ENCODE data around the gene ZDHHC16. TPM values are rescaled to one million over a fixed set of nuclear protein-coding genes. Genes with fewer than 3 reads are reported as not detected.
"Not testable (repeated sequence)": the region's sequence is repeated elsewhere in the genome, so short reads cannot be mapped to it uniquely, and the experiment has no call there.

ZDHHC16 gene
- total RNA-seq, 4 donors from 2014 or later = 25.6 to 38.3 (median 28.4) TPM

- no peaks in the 10 kb centered on the region for H3K36me3 ChIP-seq
- peaks cover 0 to 23% (median 7%) of the 10 kb centered on the region in 4 donors for H3K4me1 ChIP-seq
- H3K4me3 ChIP-seq = no peak overlapping the region
- TF ChIP-seq, protein P1, sequence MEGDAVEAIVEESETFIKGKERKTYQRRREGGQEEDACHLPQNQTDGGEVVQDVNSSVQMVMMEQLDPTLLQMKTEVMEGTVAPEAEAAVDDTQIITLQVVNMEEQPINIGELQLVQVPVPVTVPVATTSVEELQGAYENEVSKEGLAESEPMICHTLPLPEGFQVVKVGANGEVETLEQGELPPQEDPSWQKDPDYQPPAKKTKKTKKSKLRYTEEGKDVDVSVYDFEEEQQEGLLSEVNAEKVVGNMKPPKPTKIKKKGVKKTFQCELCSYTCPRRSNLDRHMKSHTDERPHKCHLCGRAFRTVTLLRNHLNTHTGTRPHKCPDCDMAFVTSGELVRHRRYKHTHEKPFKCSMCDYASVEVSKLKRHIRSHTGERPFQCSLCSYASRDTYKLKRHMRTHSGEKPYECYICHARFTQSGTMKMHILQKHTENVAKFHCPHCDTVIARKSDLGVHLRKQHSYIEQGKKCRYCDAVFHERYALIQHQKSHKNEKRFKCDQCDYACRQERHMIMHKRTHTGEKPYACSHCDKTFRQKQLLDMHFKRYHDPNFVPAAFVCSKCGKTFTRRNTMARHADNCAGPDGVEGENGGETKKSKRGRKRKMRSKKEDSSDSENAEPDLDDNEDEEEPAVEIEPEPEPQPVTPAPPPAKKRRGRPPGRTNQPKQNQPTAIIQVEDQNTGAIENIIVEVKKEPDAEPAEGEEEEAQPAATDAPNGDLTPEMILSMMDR (IDR thresholded peaks at IDR 0.05) = no peak
- TF ChIP-seq POLR2A (IDR thresholded peaks at IDR 0.05) = no peak
- no peak for DNase-seq
- no peaks in the 10 kb centered on the region for H3K9me3 ChIP-seq
- no peaks in the 10 kb centered on the region for H3K27me3 ChIP-seq
- no peak overlapping the region for H3K27ac ChIP-seq
These were observed 41.9 kb upstream of the ZDHHC16 start for GRCh38 chr10:97404044-97404443.

- no peak for DNase-seq
- H3K9me3 ChIP-seq = no peaks in the 10 kb centered on the region
- H3K27me3 ChIP-seq = no peaks in the 10 kb centered on the region
- TF ChIP-seq, protein P1 (IDR thresholded peaks at IDR 0.05) = no peak
- TF ChIP-seq POLR2A (IDR thresholded peaks at IDR 0.05) = no peak
- H3K36me3 ChIP-seq = no peaks in the 10 kb centered on the region
- peaks cover 0 to 12% (median 0%) of the 10 kb centered on the region in 4 donors for H3K4me1 ChIP-seq
- H3K4me3 ChIP-seq = no peak overlapping the region
- H3K27ac ChIP-seq = no peak overlapping the region
These were observed 39.9 kb upstream of the ZDHHC16 start for GRCh38 chr10:97406064-97406463.

DNA sequence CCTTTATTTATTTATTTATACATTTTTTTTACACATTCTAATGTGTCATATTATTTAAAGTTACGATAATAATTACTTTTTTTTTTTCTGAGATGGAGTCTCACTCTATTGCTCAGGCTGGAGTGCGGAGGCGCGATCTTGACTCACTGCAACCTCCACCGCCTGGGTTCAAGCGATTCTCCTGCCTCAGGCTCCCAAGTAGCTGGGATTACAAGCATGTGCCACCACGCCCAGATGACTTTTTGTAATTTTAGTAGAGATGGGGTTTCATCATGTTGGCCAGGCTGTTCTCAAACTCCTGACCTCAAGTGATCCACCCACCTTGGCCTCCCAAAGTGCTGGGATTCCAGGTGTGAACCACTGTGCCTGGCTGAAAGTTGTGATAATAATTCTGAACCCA, 39.5 kb upstream of the ZDHHC16 start:
- not testable (repeated sequence) for H3K27ac ChIP-seq

DNA sequence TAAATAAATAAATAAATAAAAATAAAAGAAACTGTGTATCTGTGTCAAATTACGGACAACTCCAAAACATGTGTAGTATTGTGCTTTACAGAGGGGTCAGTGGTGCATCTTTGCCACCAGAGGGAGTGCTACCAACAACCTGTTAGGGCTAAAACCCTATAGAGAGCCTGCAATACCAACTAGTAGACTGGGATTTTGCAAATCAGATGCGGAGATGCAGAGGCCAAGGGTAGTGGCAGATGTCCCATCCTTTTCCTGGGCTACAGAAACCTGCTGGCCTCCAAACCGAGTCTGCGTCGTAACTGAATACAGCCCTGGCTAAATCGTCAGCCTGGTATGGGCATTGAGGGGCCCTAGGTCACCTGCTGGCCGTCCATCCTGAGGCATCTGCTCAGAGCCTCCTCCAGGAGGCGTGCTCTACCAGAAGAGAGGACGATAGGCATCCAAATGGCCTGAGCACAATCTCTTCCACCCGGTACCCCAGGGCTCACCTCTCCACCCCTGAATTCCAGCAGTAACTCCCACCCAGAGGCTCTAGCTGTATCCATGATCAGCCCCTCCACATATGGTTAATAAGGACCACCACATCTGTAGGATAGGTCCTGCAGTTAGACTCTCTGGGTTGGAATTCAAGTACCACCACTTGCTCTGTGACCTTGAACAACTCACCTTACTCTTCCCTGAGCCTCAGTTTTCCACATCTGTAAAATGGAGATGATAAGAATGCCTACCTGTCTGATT, 38.6 kb upstream of the ZDHHC16 start:
- DNase-seq = peak; percentile 51 to 86 (median 74)
- Histone ChIP-seq H3K9me3 (no peaks in the 10 kb centered on the region), H3K4me3 (peak overlapping the region in 2 of 4 donors; percentile 18 to 20), H3K27me3 (no peaks in the 10 kb centered on the region), H3K4me1 (peaks cover 0 to 12% (median 0%) of the 10 kb centered on the region in 4 donors), H3K27ac (peak overlapping the region in 1 of 4 donors; percentile 11), H3K36me3 (no peaks in the 10 kb centered on the region)
- TF ChIP-seq POLR2A (IDR thresholded peaks at IDR 0.05) = no peak
- TF ChIP-seq, protein P1 (IDR thresholded peaks at IDR 0.05) = peak; percentile 57 to 89 (median 79)

More for the DNA sequence above, 39.5 kb upstream of the ZDHHC16 start:
- not testable (repeated sequence) for H3K4me3 ChIP-seq, H3K36me3 ChIP-seq, DNase-seq, H3K9me3 ChIP-seq, H3K27me3 ChIP-seq
- H3K4me1 ChIP-seq = peaks cover 0 to 12% (median 0%) of the 10 kb centered on the region in 4 donors

GRCh38 chr10:97407952-97408248, 38.1 kb upstream of the ZDHHC16 start:
- no peak overlapping the region for H3K27ac ChIP-seq
- DNase-seq = no peak
- H3K4me3 ChIP-seq = no peak overlapping the region
- TF ChIP-seq POLR2A (IDR thresholded peaks at IDR 0.05) = no peak
- TF ChIP-seq, protein P1 (IDR thresholded peaks at IDR 0.05) = no peak
- H3K36me3 ChIP-seq = no peaks in the 10 kb centered on the region
- peaks cover 0 to 12% (median 0%) of the 10 kb centered on the region in 4 donors for H3K4me1 ChIP-seq
- H3K9me3 ChIP-seq = no peaks in the 10 kb centered on the region
- H3K27me3 ChIP-seq = no peaks in the 10 kb centered on the region

DNA sequence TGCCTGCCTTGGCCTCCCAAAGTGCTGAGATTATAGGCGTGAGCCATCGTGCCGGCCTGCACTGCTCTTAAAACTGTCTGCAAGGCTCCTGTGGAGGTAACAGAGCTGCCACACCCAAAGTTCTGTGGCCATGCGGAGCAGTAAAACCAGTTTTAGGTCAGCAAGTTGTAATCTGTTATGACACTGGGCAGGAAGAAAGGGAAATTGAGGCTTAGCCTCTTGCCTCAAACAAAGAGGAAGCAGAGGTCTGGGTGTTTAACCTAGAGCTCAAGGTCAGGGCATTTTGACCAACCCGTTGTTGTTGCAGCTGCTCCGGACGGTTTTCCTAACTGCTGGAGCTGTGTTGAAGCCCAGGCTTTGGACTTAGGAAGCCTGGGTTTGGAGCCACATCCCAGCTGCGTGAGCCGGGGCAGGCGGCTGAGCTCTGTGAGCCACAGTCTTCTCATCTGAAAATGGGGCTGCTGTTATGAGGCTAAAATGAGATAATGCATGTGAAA, 37.4 kb upstream of the ZDHHC16 start:
- DNase-seq = no peak
- Histone ChIP-seq H3K4me3 (no peak overlapping the region), H3K4me1 (peaks cover 0 to 12% (median 0%) of the 10 kb centered on the region in 4 donors), H3K27me3 (no peaks in the 10 kb centered on the region), H3K27ac (no peak overlapping the region), H3K36me3 (no peaks in the 10 kb centered on the region), H3K9me3 (no peaks in the 10 kb centered on the region)
- TF ChIP-seq, protein P1 (IDR thresholded peaks at IDR 0.05) = no peak
- TF ChIP-seq POLR2A (IDR thresholded peaks at IDR 0.05) = no peak

Data from Peyer's patch (tissue), 4 donors.